IMR-90 (cell line): ENCODE results near the gene HDGFL3. TPM values are rescaled to one million over a fixed set of nuclear protein-coding genes. Genes with fewer than 3 reads are reported as not detected.

Source experiments
- ATAC-seq: fragments of 200-7000 bp; cut with Tn5 transposase; 2 replicates; pipeline ENCODE4 v1.9.1; 2020; ENCODE audit warnings: low read depth, mild to moderate bottlenecking, moderate library complexity
- BruUV-seq: library from RNA; stranded (reverse); fragments of 400-500 nt; replicated peaks from 2 replicates; lab custom pipeline; 2021; lab: Mats Ljungman, UMichigan
- CTCF ChIA-PET: fragments of 300-600 bp; formaldehyde crosslinking; extraction: SDS; loops from one replicate; lab custom pipeline; 2021; ENCODE audit warnings: antibody characterized with exemption; lab: Yijun Ruan, JAX
- POLR2A ChIA-PET: fragments of 300-600 bp; sonication (Branson Sonifier 250); formaldehyde crosslinking; loops from one replicate; lab custom pipeline; 2022; ENCODE audit warnings: antibody characterized with exemption; ENCODE audit not compliant: unreplicated experiment; lab: Charles Lee
- DNase-seq: peaks from one replicate; pipeline ENCODE4 v3.0.0; 2013
- H2AFZ ChIP-seq: replicated peaks from 2 replicates; pipeline ENCODE3; 2013; ENCODE audit warnings: low read length, mild to moderate bottlenecking; ENCODE audit not compliant: poor library complexity
- H2AK5ac ChIP-seq: 2 replicates; pipeline ENCODE4 v1.6.1; 2013; ENCODE audit warnings: low read depth, low read length, inconsistent platforms
- H2AK9ac ChIP-seq: replicated peaks from 2 replicates; pipeline ENCODE3; 2013; ENCODE audit warnings: mild to moderate bottlenecking, low read depth, low read length, moderate library complexity; ENCODE audit not compliant: poor library complexity
- H2BK120ac ChIP-seq: 2 replicates; pipeline ENCODE4 v1.6.1; 2013; ENCODE audit warnings: low read depth, low read length, inconsistent platforms
- H2BK15ac ChIP-seq: 3 replicates; pipeline ENCODE4 v1.6.1; 2013; ENCODE audit warnings: low read depth, low read length, inconsistent platforms
- H2BK20ac ChIP-seq: 2 replicates; pipeline ENCODE4 v1.6.1; 2013; ENCODE audit warnings: low read depth, mild to moderate bottlenecking, inconsistent platforms, low read length, moderate library complexity
- H2BK5ac ChIP-seq: 2 replicates; pipeline ENCODE4 v1.6.1; 2013; ENCODE audit warnings: mild to moderate bottlenecking, low read depth, low read length, inconsistent platforms; ENCODE audit not compliant: poor library complexity, severe bottlenecking
- H3K14ac ChIP-seq: replicated peaks from 2 replicates; pipeline ENCODE4 v1.6.1; 2013; ENCODE audit warnings: low read depth, low read length, inconsistent platforms
- H3K18ac ChIP-seq: 2 replicates; pipeline ENCODE4 v1.6.1; 2013; ENCODE audit warnings: low read depth, low read length, control low read depth
- H3K23ac ChIP-seq: 2 replicates; pipeline ENCODE4 v1.6.1; 2013; ENCODE audit warnings: low read depth, low read length, inconsistent platforms
- H3K27ac ChIP-seq: 2 replicates; pipeline ENCODE4 v1.5.1; 2013; ENCODE audit warnings: mild to moderate bottlenecking, control low read depth, low read length; ENCODE audit not compliant: insufficient read depth
- H3K27me3 ChIP-seq: 2 replicates; pipeline ENCODE4 v1.6.1; 2013; ENCODE audit warnings: low read length; ENCODE audit not compliant: control insufficient read depth, insufficient read depth
- H3K36me3 ChIP-seq: 2 replicates; pipeline ENCODE4 v1.6.1; 2013; ENCODE audit warnings: low read length, mixed read lengths; ENCODE audit not compliant: control insufficient read depth, insufficient read depth
- H3K4ac ChIP-seq: 2 replicates; pipeline ENCODE4 v1.6.1; 2013; ENCODE audit warnings: low read depth, low read length, inconsistent platforms
- H3K4me1 ChIP-seq: 2 replicates; pipeline ENCODE4 v1.6.1; 2013; ENCODE audit warnings: low read length, mixed read lengths; ENCODE audit not compliant: control insufficient read depth, insufficient read depth
- H3K4me2 ChIP-seq: 2 replicates; pipeline ENCODE4 v1.6.1; 2013; ENCODE audit warnings: low read depth, mild to moderate bottlenecking, control low read depth, low read length, moderate library complexity
- H3K4me3 ChIP-seq: 2 replicates; pipeline ENCODE4 v1.5.1; 2013; ENCODE audit warnings: low read depth, mild to moderate bottlenecking, control low read depth, low read length, moderate library complexity; ENCODE audit not compliant: insufficient read depth
- H3K56ac ChIP-seq: 2 replicates; pipeline ENCODE4 v1.6.1; 2013; ENCODE audit warnings: low read length, inconsistent platforms; ENCODE audit not compliant: insufficient read depth; ENCODE audit errors: extremely low read depth
- H3K79me1 ChIP-seq, 2 experiments: 2 replicates each; pipeline ENCODE4 v1.6.1; 2013; ENCODE audit warnings: low read length in 2 of 2, inconsistent platforms in 1 of 2, low read depth in 1 of 2
- H3K9ac ChIP-seq: 2 replicates; pipeline ENCODE4 v1.6.1; 2013; ENCODE audit warnings: low read depth, low read length, control low read depth
- H3K9me1 ChIP-seq: 2 replicates; pipeline ENCODE4 v1.6.1; 2013; ENCODE audit warnings: low read length, inconsistent platforms; ENCODE audit not compliant: insufficient read depth
- H3K9me3 ChIP-seq: 2 replicates; pipeline ENCODE4 v1.6.1; 2013; ENCODE audit warnings: low read length; ENCODE audit not compliant: control insufficient read depth, insufficient read depth
- H4K20me1 ChIP-seq: 2 replicates; pipeline ENCODE4 v1.6.1; 2013; ENCODE audit warnings: low read length, inconsistent platforms; ENCODE audit not compliant: insufficient read depth
- H4K5ac ChIP-seq: 2 replicates; pipeline ENCODE4 v1.6.1; 2013; ENCODE audit warnings: mild to moderate bottlenecking, low read depth, low read length, control low read depth
- H4K8ac ChIP-seq, 2 experiments: 2 replicates each; pipeline ENCODE4 v1.6.1; 2013; ENCODE audit warnings: low read depth in 2 of 2, low read length in 2 of 2, control low read depth in 1 of 2, inconsistent platforms in 1 of 2
- H4K91ac ChIP-seq: 2 replicates; pipeline ENCODE4 v1.6.1; 2013; ENCODE audit warnings: low read depth, low read length, inconsistent platforms; ENCODE audit not compliant: insufficient read depth
- FOS ChIP-seq: fragments of 150-350 bp; IDR thresholded peaks from 2 replicates; pipeline ENCODE4 v1.6.1; 2016; ENCODE audit warnings: low read depth, low read length
- MXI1 ChIP-seq: IDR thresholded peaks from 2 replicates; pipeline ENCODE4 v1.6.1; 2012; ENCODE audit warnings: low read depth, mild to moderate bottlenecking, low read length, moderate library complexity, borderline replicate concordance
- WGBS, 2 experiments: methylation state at CpG; one replicate each; pipeline versions ENCODE4 v1.1.5 to v1.1.7; 2013; ENCODE audit warnings: missing lambda C conversion rate in 2 of 2; ENCODE audit not compliant: insufficient read length in 1 of 2; ENCODE audit errors: extremely low coverage in 2 of 2; 5-methylcytosine and 5-hydroxymethylcytosine counted together
- dilution Hi-C: fragments of 300-500 bp; cut with HindIII; formaldehyde crosslinking; loops from one replicate; pipeline ENCODE4 v1.14.3; 2018; ENCODE audit warnings: low sequenced_read_pairs; ENCODE audit not compliant: unreplicated experiment
- in situ Hi-C: fragments of 300-500 bp; cut with MboI; formaldehyde crosslinking; loops from 3 replicates; pipeline ENCODE4 v1.14.3; 2019; ENCODE audit warnings: low sequenced_read_pairs, inconsistent platforms, mixed read lengths
- intact Hi-C: fragments of 100-400 bp; cut with micrococcal nuclease; formaldehyde crosslinking; loops from 2 replicates; pipeline ENCODE4 v1.10.0; 2022
- polyA plus RNA-seq, 3 experiments: library from polyadenylated mRNA; depleted of rRNA; stranded (reverse); fragments of >200 nt; gene quantifications; 2 replicates each; pipeline ENCODE4 v1.2.3, GENCODE V29; 2012; ENCODE audit warnings: low replicate concordance in 1 of 3
- total RNA-seq: library from RNA; depleted of rRNA; stranded (reverse); fragments of >200 nt; gene quantifications from 2 replicates; pipeline ENCODE4 v1.2.3, GENCODE V29; 2012

The HDGFL3 gene
- total and polyA plus RNA-seq, 2 of the 4 experiments (the other 2 are of a cell fraction) = 9.5 to 18.1 TPM

DNA sequence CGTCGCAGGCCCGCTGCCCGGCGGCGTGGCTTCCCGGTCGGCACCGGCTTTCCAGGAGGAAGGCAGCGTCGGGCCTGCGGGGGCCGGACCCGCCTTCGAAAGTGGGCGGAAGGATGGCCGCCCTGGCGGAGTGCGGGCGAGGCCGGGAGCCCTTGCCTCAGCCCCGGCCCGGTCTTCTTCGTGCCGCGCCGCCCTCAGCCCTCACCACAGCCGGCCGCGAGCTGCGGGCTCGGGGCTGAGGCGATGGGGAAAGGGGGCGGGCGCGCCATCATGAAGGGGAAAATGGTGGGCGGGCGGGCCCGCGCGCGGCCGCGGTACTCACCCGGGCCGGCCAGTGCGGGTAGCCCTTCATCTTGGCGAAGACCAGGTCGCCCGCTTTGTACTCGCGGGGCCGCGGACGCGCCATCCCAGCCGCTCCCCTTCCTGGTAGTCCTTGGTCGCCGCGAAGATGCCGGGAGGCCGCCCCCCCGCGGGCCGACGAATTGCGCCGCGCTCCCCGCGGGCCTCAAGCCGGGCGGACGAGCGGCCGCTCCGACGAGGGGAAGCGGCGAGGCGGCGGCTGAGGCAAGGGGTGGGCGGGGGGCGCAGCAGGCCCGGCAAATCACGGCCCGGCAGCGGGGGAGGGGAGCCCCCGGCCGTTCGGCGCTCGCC lies 489 bp downstream of the HDGFL3 start:
- Histone ChIP-seq H2BK15ac (no peak overlapping the region; the same call in 2 of the 3 replicates), H3K4me2 (peak overlapping the region; percentile 100), H4K5ac (peak overlapping the region; percentile 69; the same call in 1 of the 2 replicates), H3K4ac (peak overlapping the region; percentile 85), H2BK120ac (peak overlapping the region; percentile 57; the same call in 1 of the 2 replicates), H3K9me3 (no peaks in the 10 kb centered on the region), H3K18ac (peak overlapping the region; percentile 87; the same call in 1 of the 2 replicates), H2AFZ (peak overlapping the region; percentile 92), H3K4me3 (peak overlapping the region; percentile 97), H3K14ac (peak overlapping the region; percentile 93), H3K4me1 (peaks cover 8% of the 10 kb centered on the region), H2BK5ac (peak overlapping the region; percentile 80), H3K56ac (peak overlapping the region; percentile 86; the same call in 1 of the 2 replicates), H3K27ac (peak overlapping the region; percentile 84), H3K9me1 (0 out of 2 replicates have a peak, but pooled peaks cover 3% of the 10 kb centered on the region), H2AK9ac (peak overlapping the region; percentile 96), H2AK5ac (no peak overlapping the region), H2BK20ac (no peak overlapping the region), H3K27me3 (no peaks in the 10 kb centered on the region), H4K91ac (peak overlapping the region; percentile 59; the same call in 1 of the 2 replicates), H3K23ac (peak overlapping the region; percentile 100; the same call in 1 of the 2 replicates), H4K8ac (peak overlapping the region; percentile 3 to 41; a peak in 1 of 4 replicates), H3K36me3 (no peaks in the 10 kb centered on the region), H3K79me1 (peaks cover 0 to 19% of the 10 kb centered on the region in 2 experiments; a peak in 2 of 4 replicates), H4K20me1 (peaks cover 4% of the 10 kb centered on the region; the same call in 1 of the 2 replicates), H3K9ac (peak overlapping the region; percentile 92)
- no TSS peak for BruUV-seq
- ChIA-PET POLR2A (no interaction called here), CTCF (interaction anchor here (0.9 kb wide), 1 partner anchor 44 kb away, joined by 3 read pairs; no protein-coding TSS in a partner anchor)
- no peak for DNase-seq
- WGBS, 2 experiments = 1% methylated on average over 49 of the region's 93 CpGs; no CpG with 5 or more reads in 1 of the 2 experiments
- in situ Hi-C loops (no loop called here), dilution Hi-C loops (no loop called here), intact Hi-C loops (loop anchor here (1.0 to 10.0 kb wide), 4 partner anchors 95 to 638 kb away; no protein-coding TSS in a partner anchor)
- no peak for TF ChIP-seq FOS
- peak; percentile 26; the same call in 1 of the 2 replicates for TF ChIP-seq MXI1
- ATAC-seq = peak; percentile 55
